CD4-positive, alpha-beta T cell treated with Interleukin-15 for 4 hours (primary cell): Measurements from ENCODE around the gene CHMP1A.
"Not testable (repeated sequence)": the region's sequence is repeated elsewhere in the genome, so short reads cannot be mapped to it uniquely, and the experiment has no call there.

ENCODE experiments used
- DNase-seq: peaks from one replicate; pipeline ENCODE4 v3.0.0-alpha.2; 2020; ENCODE audit warnings: low spot score

The CHMP1A gene

GRCh38 chr16:89691986-89692569, 34.6 kb upstream of the CHMP1A start:
- DNase-seq, result no peak

DNA sequence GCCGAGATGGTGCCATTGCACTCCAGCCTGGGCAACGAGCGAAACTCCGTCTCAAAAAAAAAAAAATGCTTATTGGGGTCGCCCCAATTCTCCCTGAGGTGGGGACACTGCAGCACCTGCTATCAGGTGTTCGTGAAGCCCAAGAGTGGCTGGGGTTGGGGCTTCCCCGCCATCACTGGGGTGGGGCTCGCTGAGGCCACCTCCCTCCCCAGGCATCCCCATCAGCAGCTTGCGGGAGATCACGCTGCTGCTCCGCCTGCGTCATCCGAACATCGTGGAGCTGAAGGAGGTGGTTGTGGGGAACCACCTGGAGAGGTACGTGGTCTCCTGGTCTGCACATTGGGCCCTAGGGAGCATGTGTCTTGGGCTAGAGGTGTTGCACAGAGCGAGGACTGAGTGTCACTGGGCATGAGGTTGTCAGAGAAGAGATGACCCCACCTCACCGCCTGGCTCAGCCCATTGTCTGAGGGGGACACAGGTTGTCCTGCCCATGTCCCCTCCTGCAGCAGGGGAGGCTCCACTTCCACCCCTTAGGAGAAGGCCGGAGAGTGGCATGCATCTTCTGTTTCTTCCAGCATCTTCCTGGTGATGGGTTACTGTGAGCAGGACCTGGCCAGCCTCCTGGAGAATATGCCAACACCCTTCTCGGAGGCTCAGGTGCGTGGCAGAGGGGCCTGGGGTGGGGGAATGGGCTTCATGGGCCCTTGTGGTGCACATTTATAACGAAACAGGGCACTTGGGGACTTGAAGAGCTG, 33.9 kb upstream of the CHMP1A start:
- no peak for DNase-seq

DNA sequence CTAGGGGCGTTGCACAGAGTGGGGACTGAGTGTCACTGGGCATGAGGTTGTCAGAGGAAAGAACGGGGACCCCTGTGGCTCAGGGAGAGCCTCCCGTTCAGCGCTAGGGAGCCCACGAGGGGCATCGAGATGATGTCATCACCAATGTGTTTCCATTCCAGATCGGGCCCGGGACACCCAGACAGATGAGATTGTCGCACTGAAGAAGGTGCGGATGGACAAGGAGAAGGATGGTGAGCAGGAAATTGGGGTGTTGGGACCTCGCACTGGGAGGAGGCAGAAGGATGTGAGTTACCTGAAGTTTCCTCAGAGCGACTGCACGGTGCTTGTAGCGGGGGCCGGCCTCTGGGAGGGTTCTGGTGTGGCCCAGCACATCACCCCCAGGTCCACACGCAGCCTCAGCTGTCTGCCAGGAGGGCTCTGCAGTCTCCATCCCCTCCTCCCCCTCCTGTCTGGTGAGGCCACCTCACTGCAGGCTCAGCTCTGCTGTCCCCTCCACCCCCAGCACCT, 32.9 kb upstream of the CHMP1A start:
- no peak for DNase-seq

GRCh38 chr16:89689621-89690020, 32.1 kb upstream of the CHMP1A start:
- DNase-seq, result not testable (repeated sequence)

DNA sequence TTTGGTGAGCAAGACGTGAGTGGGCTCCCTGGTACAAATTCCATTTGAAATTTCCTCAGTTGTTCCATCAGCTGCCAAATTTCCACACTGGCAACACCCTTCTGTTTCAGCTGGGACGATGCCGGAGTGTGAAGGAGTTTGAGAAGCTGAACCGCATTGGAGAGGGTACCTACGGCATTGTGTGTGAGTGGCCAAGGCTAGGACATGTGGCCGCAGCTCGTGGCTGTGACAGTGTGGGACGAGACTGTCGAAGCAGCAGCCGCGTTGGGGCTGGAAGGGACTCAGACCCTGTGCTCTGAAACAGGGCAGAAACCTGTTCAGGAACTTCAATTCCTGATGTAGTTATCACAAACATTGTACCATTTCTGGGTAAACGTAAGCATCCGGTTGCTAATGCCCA, 31.6 kb upstream of the CHMP1A start:
- DNase-seq, result no peak

GRCh38 chr16:89688395-89688794, 30.9 kb upstream of the CHMP1A start:
- DNase-seq, result no peak

DNA sequence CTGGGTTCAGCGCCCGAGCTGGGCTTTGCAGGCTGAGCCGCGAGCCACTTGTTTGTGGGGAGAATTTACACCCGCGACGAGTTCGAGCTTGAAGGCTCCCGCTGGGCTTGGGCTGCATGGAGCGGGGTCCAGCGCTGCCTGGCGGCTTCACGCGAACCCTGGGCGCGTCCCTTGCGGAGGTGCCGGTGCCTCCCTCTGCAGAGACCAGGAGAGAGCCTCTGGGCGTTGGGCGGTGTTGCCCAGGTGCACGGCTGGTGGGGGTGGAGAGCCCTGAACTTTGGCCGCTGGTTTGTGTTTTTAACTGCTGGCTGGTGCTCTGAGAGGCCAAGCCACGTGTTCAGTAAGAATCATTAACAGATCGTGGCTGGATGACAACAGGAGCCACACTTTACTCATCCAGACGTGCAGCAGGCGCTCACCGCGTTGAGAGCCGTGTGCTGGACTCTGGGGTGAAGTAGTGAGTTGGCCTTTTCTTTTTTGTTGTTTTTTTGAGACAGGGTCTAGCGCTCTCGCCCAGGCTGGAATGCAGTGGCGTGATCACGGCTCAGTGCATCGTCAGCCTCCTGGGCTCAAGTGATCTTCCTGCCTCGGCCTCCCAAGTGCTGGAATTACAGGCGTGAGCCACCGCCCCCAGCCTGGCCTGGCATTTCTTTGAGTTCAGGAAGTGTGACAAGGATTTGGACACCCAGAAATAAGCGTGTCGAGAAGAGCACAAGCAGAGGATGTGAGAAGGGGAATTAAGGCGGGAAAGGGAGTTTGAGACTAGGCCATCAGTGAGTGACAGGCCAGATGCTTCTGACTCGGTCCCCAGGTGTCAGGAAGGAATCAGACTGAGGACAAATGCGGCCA, 29.8 kb upstream of the CHMP1A start:
- DNase-seq, result no peak

GRCh38 chr16:89686520-89687091, 29.1 kb upstream of the CHMP1A start, which contains the start of gene CDK10:
Gene CDK10, plus strand, starts transcription at chr16:89686689. Its CDS starts 22 bp downstream, at chr16:89686711.
- DNase-seq, result peak; percentile 89

GRCh38 chr16:89685916-89686315, 28.4 kb upstream of the CHMP1A start:
- no peak for DNase-seq

DNA sequence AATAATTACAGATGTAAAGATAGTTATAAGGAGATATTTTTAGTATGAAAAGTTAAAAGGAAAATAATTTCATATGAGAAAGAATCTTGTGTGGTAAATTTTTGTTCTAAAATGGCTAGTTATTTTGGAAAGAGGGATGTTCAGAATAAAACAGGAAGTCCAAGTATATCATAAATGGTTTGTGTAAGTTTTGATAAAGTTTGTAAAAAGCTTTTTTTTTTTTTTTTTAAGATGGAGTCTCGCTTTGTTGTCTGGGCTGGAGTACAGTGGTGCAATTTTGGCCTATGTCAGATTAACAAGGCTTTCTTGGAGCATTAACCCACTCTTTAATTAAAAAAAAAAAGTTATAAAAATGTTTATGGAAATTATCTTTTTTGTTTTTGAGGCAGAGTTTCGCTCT, 20.8 kb upstream of the CHMP1A start:
- DNase-seq, result no peak

DNA sequence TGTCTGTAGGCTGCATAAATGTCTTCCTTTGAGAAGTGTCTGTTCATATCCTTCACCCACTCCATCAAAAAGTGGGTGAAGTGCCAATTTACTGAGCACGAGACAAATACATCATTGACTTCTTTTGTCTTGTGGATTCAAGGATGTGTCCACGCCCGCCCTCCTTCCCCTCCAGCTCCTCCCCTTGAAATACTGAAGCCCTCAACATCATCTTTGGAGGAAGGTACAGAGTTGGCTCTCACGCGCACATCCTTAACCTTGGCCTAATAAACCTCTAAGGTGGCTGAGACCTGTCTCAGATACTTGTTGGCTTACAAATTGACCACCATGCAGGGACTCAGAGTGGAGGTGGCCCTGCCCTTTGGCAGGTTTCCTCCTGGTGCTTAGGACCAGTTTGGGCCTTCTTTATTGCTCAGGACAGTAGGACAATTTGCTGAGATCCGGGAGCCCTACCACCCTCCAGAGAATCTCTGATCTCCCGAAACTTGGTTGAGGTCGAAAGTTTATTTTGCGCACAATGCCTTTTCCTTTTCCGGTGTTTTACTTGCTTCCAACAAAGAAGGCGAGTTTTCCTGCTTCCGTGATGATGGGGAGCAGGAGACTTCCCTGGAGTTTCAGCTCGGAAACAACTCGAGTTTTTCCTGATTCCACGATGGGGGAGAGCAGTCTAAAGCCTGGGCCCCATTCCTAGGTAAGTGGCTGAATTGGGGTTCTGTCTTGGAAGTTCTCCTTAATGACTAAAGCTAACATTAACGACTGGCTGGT, 14.9 kb upstream of the CHMP1A start:
- DNase-seq, result no peak

DNA sequence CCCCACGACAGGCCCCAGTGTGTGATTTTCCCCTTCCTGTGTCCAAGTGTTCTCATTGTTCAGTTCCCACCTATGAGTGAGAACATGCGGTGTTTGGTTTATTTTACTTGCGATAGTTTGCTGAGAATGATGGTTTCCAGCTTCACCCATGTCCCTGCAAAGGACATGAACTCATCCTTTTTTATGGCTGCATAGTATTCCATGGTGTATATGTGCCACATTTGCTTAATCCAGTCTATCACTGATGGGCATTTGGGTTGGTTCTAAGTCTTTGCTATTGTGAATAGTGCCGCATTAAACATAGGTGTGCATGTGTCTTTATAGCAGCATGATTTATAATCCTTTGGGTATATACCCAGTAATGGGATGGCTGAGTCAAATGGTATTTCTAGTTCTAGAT, 14.1 kb upstream of the CHMP1A start:
- not testable (repeated sequence) for DNase-seq

DNA sequence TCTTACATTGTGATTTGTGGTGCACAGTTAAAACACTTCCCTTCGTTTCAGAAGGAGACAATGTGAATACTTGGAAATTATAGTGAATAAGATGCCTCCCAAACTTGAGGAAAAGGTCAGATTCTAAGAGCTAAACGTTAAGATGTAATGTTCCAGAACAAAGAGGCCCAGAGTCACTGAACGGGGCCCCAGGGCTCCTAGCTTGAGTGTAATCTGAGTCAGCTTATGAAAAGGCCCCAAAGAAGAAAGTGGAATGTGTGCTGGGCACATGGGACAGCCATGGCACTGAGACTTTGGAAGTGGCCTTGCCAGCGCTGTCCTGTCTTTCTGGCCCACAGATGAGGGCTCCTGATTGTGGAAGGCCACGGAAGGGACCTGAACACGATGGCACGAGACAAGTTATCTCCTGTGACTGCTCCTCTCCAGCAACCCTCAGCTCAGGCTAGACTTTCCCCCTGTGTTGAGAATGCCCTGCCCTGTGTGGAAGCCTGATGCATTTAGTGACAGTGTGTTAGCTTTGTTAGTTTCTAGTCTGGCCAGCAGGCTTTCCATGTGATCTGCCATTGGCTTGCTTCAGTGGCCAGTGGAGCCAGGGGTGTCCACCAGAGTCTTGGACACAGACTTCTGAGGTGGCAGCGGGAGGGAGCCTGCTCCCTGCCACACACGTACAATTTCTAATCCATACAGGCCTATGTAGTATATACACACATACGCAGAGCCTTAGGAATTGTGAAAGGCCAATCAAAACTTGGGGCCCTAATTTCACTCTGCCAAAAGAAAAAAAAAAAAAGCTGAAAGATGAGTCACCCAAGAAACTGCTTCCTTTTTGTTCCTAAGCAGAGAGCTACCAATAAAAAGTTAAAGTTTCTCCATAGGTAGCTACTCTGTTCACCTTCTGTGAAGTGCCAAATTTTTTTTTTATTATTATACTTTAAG, 13.3 kb upstream of the CHMP1A start:
- DNase-seq, result no peak

DNA sequence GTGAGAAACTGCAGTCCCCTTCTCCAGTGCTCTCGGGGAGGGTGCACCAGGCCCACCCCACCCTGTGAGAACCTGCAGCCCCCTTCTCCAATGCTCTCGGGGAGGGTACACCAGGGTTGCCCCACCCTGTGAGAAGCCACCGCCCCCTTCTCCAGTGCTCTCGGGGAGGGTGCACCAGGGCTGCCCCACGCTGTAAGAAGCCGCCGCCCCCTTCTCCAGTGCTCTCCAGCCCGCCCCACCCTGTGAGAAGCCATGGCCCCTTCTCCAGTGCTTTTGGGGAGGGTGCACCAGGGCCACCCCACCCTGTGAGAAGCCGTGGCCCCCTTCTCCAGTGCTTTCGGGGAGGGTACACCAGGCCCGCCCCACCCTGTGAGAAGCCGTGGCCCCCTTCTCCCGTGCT, 12.2 kb upstream of the CHMP1A start:
- no peak for DNase-seq

DNA sequence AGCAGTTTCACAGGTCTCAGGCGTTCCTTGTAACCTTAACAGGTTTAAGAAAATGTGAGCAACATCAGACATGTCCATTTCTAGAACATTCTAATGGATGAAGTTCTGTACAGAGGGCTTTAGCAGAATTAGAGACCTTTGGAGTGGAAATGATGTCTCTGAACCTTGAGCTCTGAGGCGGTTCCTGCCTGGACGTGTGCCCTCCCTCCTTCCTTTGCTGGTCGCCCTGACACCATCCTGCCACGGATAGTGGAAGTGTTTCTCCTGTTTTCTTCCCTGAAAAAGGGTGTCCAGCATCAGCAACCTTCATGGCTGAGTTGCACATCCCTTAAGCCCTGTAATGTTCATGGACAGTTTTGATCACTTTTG, 11.3 kb upstream of the CHMP1A start:
- no peak for DNase-seq

- no peak for DNase-seq
Observed at GRCh38 chr16:89667633-89668032, 10.1 kb upstream of the CHMP1A start.

DNA sequence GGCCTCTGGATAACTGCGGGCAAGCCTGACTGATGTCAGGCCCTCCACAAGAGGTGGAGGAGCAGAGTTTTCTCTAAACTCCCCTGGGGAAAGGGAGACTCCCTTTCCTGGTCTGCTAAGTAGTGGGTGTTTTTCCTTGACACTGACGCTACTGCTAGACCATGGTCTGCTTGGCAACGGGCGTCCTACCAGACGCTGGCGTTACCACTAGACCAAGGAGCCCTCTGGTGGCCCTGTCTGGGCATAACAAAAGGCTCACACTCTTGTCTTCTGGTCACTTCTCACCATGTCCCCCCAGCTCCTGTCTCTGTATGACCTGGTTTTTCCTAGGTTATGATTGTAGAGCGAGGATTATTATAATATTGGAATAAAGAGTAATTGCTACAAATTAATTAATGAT, 9.5 kb upstream of the CHMP1A start:
- not testable (repeated sequence) for DNase-seq

GRCh38 chr16:89664238-89664637, 6.7 kb upstream of the CHMP1A start:
- DNase-seq, result not testable (repeated sequence)

GRCh38 chr16:89661215-89661614, 3.7 kb upstream of the CHMP1A start:
- DNase-seq, result no peak

DNA sequence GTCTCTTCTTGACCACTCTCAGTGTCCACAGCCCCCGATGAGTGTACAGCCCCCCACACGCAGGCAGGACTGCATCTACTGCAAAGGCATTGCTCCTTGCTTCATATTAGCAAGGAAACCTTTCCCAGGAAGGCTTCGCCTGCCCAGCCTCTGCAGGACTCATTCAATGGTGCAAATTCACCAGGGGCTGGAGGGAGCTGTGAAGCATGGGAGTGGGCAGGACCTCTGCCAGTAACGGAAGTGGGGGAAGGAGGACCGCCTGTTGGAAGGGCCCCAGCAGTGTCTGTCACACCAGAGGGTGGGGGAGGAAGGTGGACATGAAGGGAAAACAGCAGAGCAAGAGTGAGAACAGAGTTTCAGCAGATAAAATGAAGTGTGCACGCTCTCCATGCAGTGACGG, 2.6 kb upstream of the CHMP1A start:
- no peak for DNase-seq
